Activated CD8-positive, alpha-beta T cell treated with anti-CD3 and anti-CD28 coated beads, Interleukin-2, amount 10 ng/mL, durations not matched to agents 7 days and 5 days (primary cell): ENCODE measurements around the gene GRIP1. TPM values are rescaled to one million over a fixed set of nuclear protein-coding genes. Genes with fewer than 3 reads are reported as not detected.
A peak's percentile ranks its signal among the peaks of the same experiment; 100 is the strongest.
"Not testable (repeated sequence)": the region's sequence is repeated elsewhere in the genome, so short reads cannot be mapped to it uniquely, and the experiment has no call there.

ENCODE experiments used
- ATAC-seq: fragments of 150-1000 bp; cut with Tn5 transposase; one replicate; pipeline ENCODE4 v1.10.0; 2021; ENCODE audit warnings: moderate library complexity
- CTCF ChIA-PET: fragments of 350-600 bp; sonication (Branson Sonifier 250); formaldehyde crosslinking; loops from one replicate; lab custom pipeline; 2021; ENCODE audit warnings: antibody characterized with exemption; lab: Charles Lee
- POLR2A ChIA-PET: fragments of 350-600 bp; sonication (Branson Sonifier 250); formaldehyde crosslinking; loops from one replicate; lab custom pipeline; 2021; ENCODE audit warnings: antibody characterized with exemption; lab: Charles Lee
- DNase-seq: peaks from one replicate; pipeline ENCODE4 v3.0.0-alpha.2; 2020
- H3K27ac Mint-ChIP-seq: one replicate; pipeline ENCODE4 v1.8.0; 2021; ENCODE audit warnings: mild to moderate bottlenecking, mixed read lengths
- H3K27me3 Mint-ChIP-seq: one replicate; pipeline ENCODE4 v1.8.0; 2021; ENCODE audit warnings: low read depth, mixed read lengths
- H3K36me3 Mint-ChIP-seq: one replicate; pipeline ENCODE4 v1.8.0; 2021; ENCODE audit warnings: low read depth, mixed read lengths
- H3K4me1 Mint-ChIP-seq: one replicate; pipeline ENCODE4 v1.8.0; 2021; ENCODE audit warnings: low read depth, mixed read lengths
- H3K4me3 Mint-ChIP-seq: one replicate; pipeline ENCODE4 v1.8.0; 2021; ENCODE audit warnings: mild to moderate bottlenecking, mixed read lengths
- H3K9me3 Mint-ChIP-seq: one replicate; pipeline ENCODE4 v1.8.0; 2022; ENCODE audit warnings: mixed read lengths; ENCODE audit not compliant: insufficient read depth
- total RNA-seq, 2 experiments: library from RNA; stranded (reverse); gene quantifications; one replicate each; pipeline ENCODE4 v1.2.3, GENCODE V29; 2021

The GRIP1 gene
- total RNA-seq, 2 experiments from 2014 or later = 0.29 to 0.55 TPM

GRCh38 chr12:66329941-66330340 is 348.9 kb downstream of the GRIP1 start:
- POLR2A ChIA-PET = no interaction called here

DNA sequence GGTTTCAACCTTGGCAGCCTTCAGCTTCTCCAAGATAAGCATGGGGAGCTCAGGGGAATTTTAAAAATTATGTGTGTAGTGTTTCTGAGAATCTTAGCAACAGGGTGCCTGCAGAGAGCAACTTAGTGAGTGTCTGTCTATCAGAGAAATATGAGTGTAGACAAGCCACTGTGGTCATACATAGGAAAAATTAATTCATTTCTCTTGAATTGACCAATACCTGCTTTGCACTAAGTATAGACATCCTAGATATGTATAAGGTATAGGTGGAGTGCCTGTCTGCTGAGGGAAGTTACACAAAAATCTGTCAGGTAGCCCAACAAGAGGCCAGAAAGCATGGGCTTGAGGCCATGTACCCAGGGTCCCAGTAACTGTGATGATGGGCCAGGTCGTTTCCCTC is 355.9 kb downstream of the GRIP1 start:
- no peaks in the 10 kb centered on the region for H3K27me3 Mint-ChIP-seq
- no peak for ATAC-seq
- no peak overlapping the region for H3K4me3 Mint-ChIP-seq
- no peaks in the 10 kb centered on the region for H3K9me3 Mint-ChIP-seq
- peaks cover 12% of the 10 kb centered on the region for H3K4me1 Mint-ChIP-seq
- CTCF ChIA-PET = no interaction called here
- POLR2A ChIA-PET = no interaction called here
- H3K27ac Mint-ChIP-seq = no peak overlapping the region
- H3K36me3 Mint-ChIP-seq = peaks cover 68% of the 10 kb centered on the region
- no peak for DNase-seq

More at GRCh38 chr12:66329941-66330340, 348.9 kb downstream of the GRIP1 start:
- CTCF ChIA-PET = no interaction called here
- Mint-ChIP-seq H3K36me3 (peaks cover 59% of the 10 kb centered on the region), H3K9me3 (no peaks in the 10 kb centered on the region), H3K4me1 (peaks cover 3% of the 10 kb centered on the region), H3K27me3 (no peaks in the 10 kb centered on the region), H3K27ac (no peak overlapping the region), H3K4me3 (no peak overlapping the region)
- DNase-seq (no peak), ATAC-seq (no peak)

DNA sequence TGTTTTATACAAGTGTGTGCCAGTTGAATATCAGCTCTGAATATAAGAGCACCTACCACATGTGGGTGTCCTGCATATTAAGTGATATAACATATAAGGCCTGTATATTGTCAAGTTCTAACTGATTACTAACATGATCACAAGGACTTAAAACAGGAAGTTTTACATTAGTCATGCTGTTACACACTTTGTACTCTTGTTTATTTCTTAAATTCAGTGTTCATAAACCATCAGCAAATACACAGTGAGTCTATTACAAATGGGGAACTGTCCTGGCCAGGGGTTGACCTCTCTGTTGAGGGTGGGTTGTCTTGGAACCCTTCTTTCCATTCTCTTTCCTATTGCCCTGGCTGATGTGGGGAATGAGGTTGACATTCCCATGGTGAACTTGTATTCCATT is 357.4 kb downstream of the GRIP1 start:
- Mint-ChIP-seq H3K4me3 (no peak overlapping the region), H3K9me3 (no peaks in the 10 kb centered on the region), H3K27me3 (no peaks in the 10 kb centered on the region), H3K4me1 (peaks cover 11% of the 10 kb centered on the region), H3K27ac (no peak overlapping the region), H3K36me3 (peaks cover 66% of the 10 kb centered on the region)
- ChIA-PET CTCF (no interaction called here), POLR2A (no interaction called here)
- ATAC-seq (no peak), DNase-seq (no peak)

DNA sequence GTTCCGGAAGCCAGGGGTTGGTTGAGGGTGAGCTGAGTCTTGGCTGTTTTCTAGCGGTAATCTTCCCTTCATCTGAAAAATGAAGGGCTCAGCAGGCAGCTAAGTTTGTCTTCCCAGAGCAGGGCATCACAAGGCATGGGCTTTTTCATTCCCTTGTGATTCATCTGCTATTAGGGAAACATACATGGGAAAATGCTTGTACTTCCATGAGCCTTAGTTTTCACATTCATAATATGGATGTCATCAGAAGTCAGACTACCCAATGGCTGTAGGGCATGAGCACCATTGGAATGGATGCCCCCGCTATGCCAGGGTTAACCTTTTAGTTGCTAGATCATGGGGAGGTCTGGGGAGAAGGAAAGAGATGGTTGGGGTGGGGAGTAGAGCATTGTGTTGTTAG is 357.9 kb downstream of the GRIP1 start:
- Mint-ChIP-seq H3K27me3 (no peaks in the 10 kb centered on the region), H3K36me3 (peaks cover 67% of the 10 kb centered on the region), H3K4me1 (peaks cover 11% of the 10 kb centered on the region), H3K4me3 (no peak overlapping the region), H3K27ac (no peak overlapping the region), H3K9me3 (no peaks in the 10 kb centered on the region)
- no peak for DNase-seq
- ChIA-PET CTCF (no interaction called here), POLR2A (no interaction called here)
- no peak for ATAC-seq

GRCh38 chr12:66319266-66319954 is 359.5 kb downstream of the GRIP1 start:
- Mint-ChIP-seq H3K4me3 (no peak overlapping the region), H3K27me3 (no peaks in the 10 kb centered on the region), H3K36me3 (peaks cover 61% of the 10 kb centered on the region), H3K27ac (no peak overlapping the region), H3K9me3 (no peaks in the 10 kb centered on the region), H3K4me1 (peaks cover 12% of the 10 kb centered on the region)
- CTCF ChIA-PET = interaction anchor here (1.1 kb wide), 1 partner anchor 8 kb away, joined by 3 read pairs; no protein-coding TSS in a partner anchor
- no peak for DNase-seq
- POLR2A ChIA-PET = interaction anchor here (1.4 kb wide), 1 partner anchor 17 kb away, joined by 3 read pairs; the partner anchor contains the start of gene HELB
- ATAC-seq = no peak

- no peaks in the 10 kb centered on the region for H3K27me3 Mint-ChIP-seq
- H3K36me3 Mint-ChIP-seq = peaks cover 71% of the 10 kb centered on the region
- H3K4me1 Mint-ChIP-seq = peaks cover 40% of the 10 kb centered on the region
- ATAC-seq = no peak
- H3K9me3 Mint-ChIP-seq = no peaks in the 10 kb centered on the region
- ChIA-PET CTCF (interaction anchor here (1.5 kb wide), 1 partner anchor 44 kb away, joined by 4 read pairs; no protein-coding TSS in a partner anchor), POLR2A (no interaction called here)
- no peak for DNase-seq
- H3K27ac Mint-ChIP-seq = peak overlapping the region; percentile 18
- no peak overlapping the region for H3K4me3 Mint-ChIP-seq
Measured at GRCh38 chr12:66314278-66314677, 364.6 kb downstream of the GRIP1 start.

DNA sequence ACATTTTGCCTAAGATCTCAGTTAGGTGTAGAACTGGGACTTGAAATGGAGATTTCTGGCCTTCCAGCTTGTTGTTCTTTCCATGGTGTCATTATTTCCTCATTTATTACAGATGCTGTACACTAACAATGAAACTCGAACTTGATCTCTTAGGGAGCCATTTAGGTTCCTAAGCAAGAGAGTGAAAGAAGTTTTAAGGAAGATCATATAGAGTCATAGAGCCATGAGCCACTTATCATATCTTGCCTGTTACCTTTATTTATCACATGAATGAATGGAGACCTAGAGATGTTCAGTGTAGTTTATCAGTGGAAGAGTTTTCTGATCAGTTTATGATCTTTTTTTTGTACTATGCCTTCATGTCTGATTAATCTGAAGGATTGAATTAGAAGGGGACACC is 366.7 kb downstream of the GRIP1 start:
- Mint-ChIP-seq H3K27me3 (no peaks in the 10 kb centered on the region), H3K9me3 (no peaks in the 10 kb centered on the region), H3K4me1 (peaks cover 47% of the 10 kb centered on the region), H3K36me3 (peaks cover 70% of the 10 kb centered on the region), H3K4me3 (no peak overlapping the region), H3K27ac (no peak overlapping the region)
- ATAC-seq (no peak), DNase-seq (no peak)
- POLR2A ChIA-PET = interaction anchor here (2.6 kb wide), 1 partner anchor 10 kb away, joined by 15 read pairs; the partner anchor contains the start of gene HELB
- CTCF ChIA-PET = no interaction called here

DNA sequence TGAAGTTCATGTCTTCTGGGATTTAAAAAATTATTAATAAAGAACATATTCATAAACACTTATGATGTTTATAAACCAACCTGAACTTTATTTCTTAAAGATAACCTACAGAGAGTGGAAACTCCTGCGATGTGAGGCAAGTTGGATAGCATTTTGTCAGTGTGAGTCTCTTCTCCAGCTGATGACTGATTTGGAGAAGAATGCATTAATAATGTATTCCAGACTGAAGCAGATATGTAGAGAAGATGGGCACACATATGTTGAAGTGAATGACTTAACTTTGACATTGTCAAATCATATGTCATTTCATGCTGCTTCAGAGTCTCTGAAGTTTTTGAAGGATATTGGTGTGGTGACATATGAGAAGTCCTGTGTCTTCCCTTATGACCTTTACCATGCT is 369.3 kb downstream of the GRIP1 start:
- ChIA-PET CTCF (no interaction called here), POLR2A (no interaction called here)
- peaks cover 80% of the 10 kb centered on the region for H3K36me3 Mint-ChIP-seq
- no peak overlapping the region for H3K4me3 Mint-ChIP-seq
- H3K27me3 Mint-ChIP-seq = no peaks in the 10 kb centered on the region
- no peaks in the 10 kb centered on the region for H3K9me3 Mint-ChIP-seq
- H3K4me1 Mint-ChIP-seq = peaks cover 67% of the 10 kb centered on the region
- no peak overlapping the region for H3K27ac Mint-ChIP-seq
- DNase-seq = no peak
- no peak for ATAC-seq

DNA sequence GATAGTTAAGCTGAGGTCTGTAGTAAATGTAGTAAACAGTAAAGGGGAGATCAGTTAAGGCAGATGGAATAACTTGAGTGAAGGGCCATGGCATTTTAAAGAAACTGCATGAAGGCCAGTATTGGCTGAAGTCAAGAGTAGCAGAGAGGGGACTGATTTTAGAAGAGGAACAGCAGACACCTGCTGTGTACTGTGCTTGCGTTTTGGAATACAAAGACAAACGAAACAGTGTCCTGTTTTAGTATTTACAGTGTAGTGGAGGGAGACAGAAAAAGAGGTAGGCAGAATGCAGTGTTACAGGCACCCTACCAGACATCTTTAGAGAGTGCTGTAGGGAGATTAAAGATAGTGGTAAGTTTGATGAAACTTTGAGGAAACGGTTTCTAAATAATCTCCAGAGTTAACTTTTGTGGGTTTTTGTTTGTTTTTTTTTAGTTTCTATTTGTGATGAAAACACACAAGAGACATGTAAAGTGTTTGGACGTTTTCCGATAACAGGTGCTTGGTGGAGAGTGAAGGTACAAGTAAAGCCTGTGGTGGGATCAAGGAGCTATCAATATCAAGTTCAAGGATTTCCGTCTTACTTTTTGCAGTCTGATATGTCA is 374.5 kb downstream of the GRIP1 start:
- ChIA-PET CTCF (interaction anchor here (0.9 to 5.3 kb wide), 4 partner anchors 16 to 104 kb away, joined by 3 to 30 read pairs (median 4); no protein-coding TSS in a partner anchor), POLR2A (interaction anchor here (0.9 to 6.2 kb wide), 4 partner anchors 15 to 174 kb away, joined by 3 to 58 read pairs (median 28); partner anchors contain the start of genes LLPH and TMBIM4)
- Mint-ChIP-seq H3K36me3 (peaks cover 53% of the 10 kb centered on the region), H3K27ac (peak overlapping the region; percentile 99), H3K4me3 (peak overlapping the region; percentile 99), H3K4me1 (peaks cover 55% of the 10 kb centered on the region), H3K9me3 (no peaks in the 10 kb centered on the region), H3K27me3 (peaks cover 4% of the 10 kb centered on the region)
- ATAC-seq = peak; percentile 13
- no peak for DNase-seq

GRCh38 chr12:66303316-66303804 is 375.5 kb downstream of the GRIP1 start:
- Mint-ChIP-seq H3K36me3 (peaks cover 46% of the 10 kb centered on the region), H3K4me3 (peak overlapping the region; percentile 99), H3K27ac (peak overlapping the region; percentile 99), H3K4me1 (peaks cover 54% of the 10 kb centered on the region)
- ChIA-PET POLR2A (interaction anchor here (1.4 to 6.2 kb wide), 7 partner anchors 8 to 173 kb away, joined by 3 to 58 read pairs (median 11); partner anchors contain the start of genes LLPH and TMBIM4), CTCF (interaction anchor here (0.7 to 5.3 kb wide), 5 partner anchors 14 to 1694 kb away, joined by 3 to 30 read pairs (median 5); no protein-coding TSS in a partner anchor)
- not testable (repeated sequence) for H3K27me3 Mint-ChIP-seq, H3K9me3 Mint-ChIP-seq
- ATAC-seq (peak; percentile 65), DNase-seq (peak; percentile 36)

GRCh38 chr12:66302827-66303169 is 376.1 kb downstream of the GRIP1 start:
- ATAC-seq (no peak), DNase-seq (no peak)
- POLR2A ChIA-PET = interaction anchor here (1.1 to 6.2 kb wide), 8 partner anchors 9 to 172 kb away, joined by 3 to 58 read pairs (median 10); partner anchors contain the start of genes LLPH and TMBIM4
- CTCF ChIA-PET = interaction anchor here (0.7 to 5.3 kb wide), 6 partner anchors 9 to 1694 kb away, joined by 3 to 30 read pairs (median 4); no protein-coding TSS in a partner anchor
- Mint-ChIP-seq H3K27ac (peak overlapping the region; percentile 99), H3K4me3 (peak overlapping the region; percentile 99), H3K27me3 (peaks cover 4% of the 10 kb centered on the region), H3K36me3 (peaks cover 42% of the 10 kb centered on the region), H3K9me3 (no peaks in the 10 kb centered on the region), H3K4me1 (peaks cover 50% of the 10 kb centered on the region)
